Epithelial cell of proximal tubule (primary cell): ENCODE results near the gene EVA1B. TPM values are rescaled to one million over a fixed set of nuclear protein-coding genes. Genes with fewer than 3 reads are reported as not detected.

Experiments
- DNase-seq: peaks from one replicate; pipeline ENCODE4 v3.0.0-alpha.2; 2011; ENCODE audit warnings: low read depth
- H3K4me3 ChIP-seq: 2 replicates; pipeline ENCODE4 v1.5.1; 2011; ENCODE audit warnings: low read depth, mild to moderate bottlenecking, low read length
- CTCF ChIP-seq: conservative IDR thresholded peaks from 2 replicates; pipeline ENCODE4 v1.5.1; 2012; ENCODE audit warnings: low read depth, mild to moderate bottlenecking, low read length
- total RNA-seq: library from RNA; depleted of rRNA; stranded (reverse); fragments of >200 nt; gene quantifications from 2 replicates; pipeline ENCODE4 v1.2.3, GENCODE V29; 2015

Gene EVA1B
- total RNA-seq, 1 donor from 2014 or later, result 259 TPM

DNA sequence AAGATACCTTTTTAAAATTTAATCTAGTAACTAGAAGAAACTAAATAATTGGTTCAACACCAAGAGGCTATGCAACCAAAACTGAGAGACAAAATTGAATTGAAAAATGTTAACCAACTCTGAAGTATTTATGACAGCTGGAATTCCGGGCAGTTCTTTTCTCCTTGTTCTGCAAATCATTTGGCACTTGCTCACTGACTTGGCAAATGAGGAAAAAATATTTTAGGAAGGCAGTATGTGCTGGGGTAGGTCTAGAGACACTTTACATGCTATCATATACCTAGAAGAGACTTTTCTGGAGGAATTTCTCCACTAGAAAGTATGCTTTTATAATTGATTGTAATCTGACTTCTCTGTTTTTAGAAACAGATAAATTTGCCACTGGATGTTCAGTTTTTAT, 39.4 kb downstream of the EVA1B start:
- no peak for TF ChIP-seq CTCF
- DNase-seq, result no peak
- H3K4me3 ChIP-seq, result no peak overlapping the region

DNA sequence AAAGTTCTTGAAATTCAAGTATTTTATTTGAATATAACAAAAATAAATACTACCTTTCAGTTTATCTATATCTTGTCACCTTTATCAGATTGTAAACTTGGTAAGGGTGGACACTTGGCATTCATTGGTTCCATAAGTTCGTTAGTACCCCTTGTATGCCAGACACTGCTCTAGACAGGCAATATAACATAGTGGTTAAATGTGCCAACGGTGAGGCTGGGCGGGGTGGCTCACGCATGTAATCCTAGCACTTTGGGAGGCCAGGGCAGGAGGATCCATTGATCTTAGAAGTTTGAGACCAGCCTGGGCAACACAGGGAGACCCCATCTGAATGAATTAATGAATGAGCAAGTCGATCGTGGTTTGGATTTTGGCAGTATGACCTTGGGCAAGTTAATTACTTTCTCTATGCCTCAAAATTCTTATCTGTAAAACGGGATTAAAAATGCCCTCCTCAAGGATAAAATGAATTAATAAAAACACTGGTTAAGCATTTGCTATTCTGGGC, 43.6 kb downstream of the EVA1B start:
- no peak for TF ChIP-seq CTCF
- no peak for DNase-seq
- H3K4me3 ChIP-seq, result no peak overlapping the region

DNA sequence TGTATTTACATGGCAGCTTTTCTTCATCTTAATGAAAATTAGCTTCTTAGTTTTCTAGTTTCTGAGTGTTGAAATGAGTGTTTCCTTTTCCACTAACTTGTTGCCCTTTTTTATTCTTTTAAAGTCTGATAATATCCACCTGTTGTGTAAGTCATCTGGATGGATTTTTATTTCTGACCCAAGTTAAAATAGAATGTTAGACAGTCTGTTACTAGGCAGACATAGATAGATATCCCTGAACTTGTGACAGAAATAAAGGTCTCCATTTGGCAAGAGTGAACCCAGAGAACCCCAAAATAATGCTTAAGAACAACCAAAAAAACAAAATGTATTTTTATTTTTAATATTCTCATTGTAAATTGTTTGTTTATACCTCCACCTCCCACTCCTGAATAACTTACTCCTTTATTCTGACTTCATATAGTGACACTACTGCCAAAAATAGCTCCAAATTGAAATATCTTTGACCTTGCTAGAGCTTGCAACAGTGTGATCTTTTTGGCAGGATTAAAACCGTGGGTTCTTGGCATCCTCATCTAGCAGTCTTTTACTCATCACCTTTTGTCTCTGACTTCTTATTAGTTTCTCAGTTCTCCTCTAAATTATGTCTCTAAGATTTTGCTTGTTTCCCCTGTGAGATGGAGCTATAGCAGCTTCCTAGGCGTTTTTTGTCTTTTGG, 44.2 kb downstream of the EVA1B start:
- TF ChIP-seq CTCF, result no peak
- DNase-seq, result no peak
- no peak overlapping the region for H3K4me3 ChIP-seq

DNA sequence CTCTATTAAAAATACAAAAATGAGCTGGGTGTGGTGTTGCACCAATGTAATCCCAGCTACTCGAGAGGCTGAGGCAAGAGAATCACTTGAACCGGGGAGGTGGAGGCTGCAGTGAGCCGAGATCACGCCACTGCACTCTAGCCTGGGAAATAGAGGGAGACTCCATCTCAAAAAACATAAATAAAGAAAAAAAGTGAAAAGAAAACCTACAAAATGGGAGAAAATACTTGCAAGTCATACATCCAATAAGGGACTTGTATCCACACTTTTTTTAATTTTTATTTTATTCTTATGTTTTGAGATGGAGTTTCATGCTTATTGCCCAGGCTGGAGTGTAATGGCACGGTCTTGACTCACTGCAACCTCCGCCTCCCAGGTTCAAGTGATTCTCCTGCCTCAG, 46.8 kb downstream of the EVA1B start:
- no peak overlapping the region for H3K4me3 ChIP-seq
- TF ChIP-seq CTCF, result no peak
- no peak for DNase-seq

GRCh38 chr1:36274201-36274600, 49.2 kb downstream of the EVA1B start:
- no peak for TF ChIP-seq CTCF

DNA sequence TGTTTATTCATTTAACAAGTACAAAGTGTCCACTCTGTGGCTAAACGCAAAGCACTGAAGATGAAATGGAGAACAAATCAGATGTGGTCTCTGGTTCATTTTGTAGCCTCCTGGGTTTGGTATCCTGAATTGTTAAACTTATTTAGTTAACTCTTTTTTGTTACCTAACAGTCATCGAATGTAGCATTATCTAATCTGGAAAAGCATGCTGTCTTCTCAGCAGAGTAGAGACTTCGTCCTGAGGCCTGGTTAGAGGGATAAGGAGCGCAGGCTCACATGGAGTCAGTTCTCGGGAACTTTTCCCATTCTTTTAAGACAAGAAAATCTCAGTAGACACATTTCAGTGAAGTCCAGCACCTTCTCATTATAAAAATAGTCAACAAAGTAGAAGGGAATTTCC, 50.4 kb downstream of the EVA1B start:
- H3K4me3 ChIP-seq, result no peak overlapping the region
- no peak for DNase-seq
- no peak for TF ChIP-seq CTCF

More at GRCh38 chr1:36274201-36274600, 49.2 kb downstream of the EVA1B start:
- DNase-seq, result no peak
- H3K4me3 ChIP-seq, result no peak overlapping the region

Other genes starting within 250 kb of the EVA1B start
- gene TEKT2, start 239.6 kb downstream of the EVA1B start, total RNA-seq, result 0.29 and 1.6 TPM in 2 replicates
- 91.4 and 92.2 TPM in 2 replicates for gene ADPRS, start 234.8 kb downstream of the EVA1B start, total RNA-seq
- 0.06 and 0.65 TPM in 2 replicates for gene COL8A2, start 198.4 kb downstream of the EVA1B start, total RNA-seq
- 95.9 and 136 TPM in 2 replicates for gene TRAPPC3, start 174.2 kb downstream of the EVA1B start, total RNA-seq
- gene MAP7D1, start 167.5 kb downstream of the EVA1B start, total RNA-seq, result 262 and 280 TPM in 2 replicates
- 62.9 and 96.6 TPM in 2 replicates for gene THRAP3, start 99.2 kb downstream of the EVA1B start, total RNA-seq
- gene SH3D21, start 17.3 kb downstream of the EVA1B start, total RNA-seq, result 4.0 and 20.3 TPM in 2 replicates
- gene STK40, start 62.3 kb upstream of the EVA1B start, total RNA-seq, result 17.6 and 38.5 TPM in 2 replicates
- gene LSM10, start 74.3 kb upstream of the EVA1B start, total RNA-seq, result 18.2 and 52.8 TPM in 2 replicates
- gene OSCP1, start 126.8 kb upstream of the EVA1B start, total RNA-seq, result 4.0 and 4.3 TPM in 2 replicates
- 94.7 and 256 TPM in 2 replicates for gene MRPS15, start 140.7 kb upstream of the EVA1B start, total RNA-seq
- gene CSF3R, start 159.3 kb upstream of the EVA1B start, total RNA-seq, result not detected in 2 replicates